ENCODE measurements around the gene BRAT1.

BRAT1 gene

DNA sequence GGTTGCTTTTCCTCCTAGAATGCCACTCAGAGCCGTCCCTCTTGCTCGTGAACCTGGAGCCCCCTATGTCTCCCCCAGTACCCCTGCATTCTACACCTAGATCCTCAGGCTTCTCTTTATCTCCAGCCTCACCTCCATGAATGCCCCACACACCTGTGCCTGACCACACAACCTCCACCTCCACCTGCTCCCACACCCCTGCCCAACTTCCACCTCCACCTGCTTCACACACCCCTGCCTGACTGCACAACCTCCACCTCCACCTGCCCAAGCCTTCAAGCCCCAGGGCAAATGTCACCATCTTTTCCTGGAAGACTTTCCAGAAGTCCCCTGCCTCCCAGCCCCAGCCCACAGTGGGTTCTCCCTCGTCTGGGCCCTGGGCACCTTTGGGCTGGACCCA is 42.6 kb downstream of the BRAT1 start:
- Histone ChIP-seq H3K4me3 (ENCODE audit: low read length, poor library complexity, severe bottlenecking) (no peak overlapping the region), H4K20me1 (ENCODE audit: insufficient read depth, low read length, poor library complexity, severe bottlenecking) (no peaks in the 10 kb centered on the region), H3K4me2 (ENCODE audit: low read depth, low read length, poor library complexity, severe bottlenecking) (no peak overlapping the region), H2AFZ (ENCODE audit: low read length) (no peak overlapping the region), H3K9me3 (ENCODE audit: insufficient read depth, low read depth, low read length) (no peaks in the 10 kb centered on the region), H3K9ac (ENCODE audit: low read depth, low read length, poor library complexity, severe bottlenecking) (no peak overlapping the region), H3K27me3 (ENCODE audit: insufficient read depth, low read length, poor library complexity, severe bottlenecking) (no peaks in the 10 kb centered on the region), H3K9me2 (replicated peaks; ENCODE audit: low read depth, low read length) (no peaks in the 10 kb centered on the region), H3K79me2 (ENCODE audit: insufficient read depth, low read length) (no peaks in the 10 kb centered on the region), H3K4me1 (ENCODE audit: insufficient read depth, low read length, poor library complexity, severe bottlenecking) (peaks cover 21% of the 10 kb centered on the region), H3K36me3 (ENCODE audit: insufficient read depth, low read length) (no peaks in the 10 kb centered on the region), H3F3A (ENCODE audit: low read depth) (no peaks in the 10 kb centered on the region)
- TF ChIP-seq, protein P1, sequence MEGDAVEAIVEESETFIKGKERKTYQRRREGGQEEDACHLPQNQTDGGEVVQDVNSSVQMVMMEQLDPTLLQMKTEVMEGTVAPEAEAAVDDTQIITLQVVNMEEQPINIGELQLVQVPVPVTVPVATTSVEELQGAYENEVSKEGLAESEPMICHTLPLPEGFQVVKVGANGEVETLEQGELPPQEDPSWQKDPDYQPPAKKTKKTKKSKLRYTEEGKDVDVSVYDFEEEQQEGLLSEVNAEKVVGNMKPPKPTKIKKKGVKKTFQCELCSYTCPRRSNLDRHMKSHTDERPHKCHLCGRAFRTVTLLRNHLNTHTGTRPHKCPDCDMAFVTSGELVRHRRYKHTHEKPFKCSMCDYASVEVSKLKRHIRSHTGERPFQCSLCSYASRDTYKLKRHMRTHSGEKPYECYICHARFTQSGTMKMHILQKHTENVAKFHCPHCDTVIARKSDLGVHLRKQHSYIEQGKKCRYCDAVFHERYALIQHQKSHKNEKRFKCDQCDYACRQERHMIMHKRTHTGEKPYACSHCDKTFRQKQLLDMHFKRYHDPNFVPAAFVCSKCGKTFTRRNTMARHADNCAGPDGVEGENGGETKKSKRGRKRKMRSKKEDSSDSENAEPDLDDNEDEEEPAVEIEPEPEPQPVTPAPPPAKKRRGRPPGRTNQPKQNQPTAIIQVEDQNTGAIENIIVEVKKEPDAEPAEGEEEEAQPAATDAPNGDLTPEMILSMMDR (conservative IDR thresholded peaks at IDR 0.05; ENCODE audit: low read length) = no peak
- TF ChIP-seq EZH2phosphoT487 (IDR thresholded peaks at IDR 0.05; ENCODE audit: borderline replicate concordance) = no peak

DNA sequence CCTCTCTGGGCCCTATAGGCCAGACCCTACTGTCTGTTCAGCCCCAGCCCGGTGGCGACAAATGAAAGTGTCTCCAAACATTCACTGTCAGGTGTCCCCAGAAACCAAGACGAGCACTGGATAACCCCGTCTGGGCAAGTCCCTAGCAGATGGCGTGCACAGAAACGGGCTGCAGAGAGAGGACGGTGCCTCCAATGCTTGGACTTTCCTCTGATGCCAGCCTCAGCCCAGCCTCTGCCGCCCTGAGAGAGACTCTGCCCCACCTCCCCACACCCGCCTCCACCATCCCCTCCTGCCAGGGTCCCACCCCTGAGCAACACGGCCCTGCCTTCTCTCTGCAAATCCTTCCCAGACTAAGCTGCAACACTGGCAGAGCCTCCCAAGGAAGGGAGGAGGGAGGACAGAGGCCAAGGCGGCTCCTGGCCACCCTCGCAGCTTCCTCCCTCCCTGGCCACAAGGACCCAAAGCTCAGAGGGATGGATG is 43.1 kb downstream of the BRAT1 start:
- Histone ChIP-seq H3K4me3 (ENCODE audit: low read length, poor library complexity, severe bottlenecking) (no peak overlapping the region), H2AFZ (ENCODE audit: low read length) (no peak overlapping the region), H3K4me2 (ENCODE audit: low read depth, low read length, poor library complexity, severe bottlenecking) (no peak overlapping the region)

DNA sequence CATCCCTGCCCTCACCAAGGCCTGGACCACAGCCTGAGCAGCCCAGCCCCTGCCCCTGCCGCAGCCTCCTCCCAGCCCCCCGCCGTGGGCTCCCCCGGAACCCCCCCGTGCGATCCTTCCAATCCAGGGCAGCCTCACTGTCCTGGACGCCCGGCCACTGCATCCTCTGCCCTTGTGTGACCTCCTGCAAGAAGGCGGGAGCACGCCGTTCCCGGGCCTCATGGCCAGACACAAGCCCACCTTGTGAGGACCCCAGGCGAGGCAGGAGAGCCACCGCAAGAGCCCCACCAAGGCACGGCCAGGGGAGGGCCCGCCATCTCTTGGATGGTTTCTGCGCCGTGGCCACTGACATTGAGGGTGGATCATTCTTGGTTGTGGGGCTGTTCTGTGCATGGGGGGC is 43.6 kb downstream of the BRAT1 start:
- Histone ChIP-seq H3K4me3 (ENCODE audit: low read length, poor library complexity, severe bottlenecking) (no peak overlapping the region), H2AFZ (ENCODE audit: low read length) (no peak overlapping the region), H3K27me3 (ENCODE audit: insufficient read depth, low read length, poor library complexity, severe bottlenecking) (no peaks in the 10 kb centered on the region), H3K36me3 (ENCODE audit: insufficient read depth, low read length) (no peaks in the 10 kb centered on the region), H3K4me1 (ENCODE audit: insufficient read depth, low read length, poor library complexity, severe bottlenecking) (peaks cover 27% of the 10 kb centered on the region), H3F3A (ENCODE audit: low read depth) (no peaks in the 10 kb centered on the region), H3K4me2 (ENCODE audit: low read depth, low read length, poor library complexity, severe bottlenecking) (no peak overlapping the region), H3K9ac (ENCODE audit: low read depth, low read length, poor library complexity, severe bottlenecking) (no peak overlapping the region), H3K9me2 (replicated peaks; ENCODE audit: low read depth, low read length) (no peaks in the 10 kb centered on the region), H3K79me2 (ENCODE audit: insufficient read depth, low read length) (no peaks in the 10 kb centered on the region), H3K9me3 (ENCODE audit: insufficient read depth, low read depth, low read length) (no peaks in the 10 kb centered on the region), H4K20me1 (ENCODE audit: insufficient read depth, low read length, poor library complexity, severe bottlenecking) (no peaks in the 10 kb centered on the region)
- no peak for TF ChIP-seq EZH2phosphoT487 (IDR thresholded peaks at IDR 0.05; ENCODE audit: borderline replicate concordance)
- TF ChIP-seq, protein P1 (conservative IDR thresholded peaks at IDR 0.05; ENCODE audit: low read length) = no peak

More for the DNA sequence above, 43.1 kb downstream of the BRAT1 start:
- no peaks in the 10 kb centered on the region for H3K36me3 ChIP-seq (ENCODE audit: insufficient read depth, low read length)
- peaks cover 26% of the 10 kb centered on the region for H3K4me1 ChIP-seq (ENCODE audit: insufficient read depth, low read length, poor library complexity, severe bottlenecking)
- no peaks in the 10 kb centered on the region for H3F3A ChIP-seq (ENCODE audit: low read depth)
- no peaks in the 10 kb centered on the region for H3K27me3 ChIP-seq (ENCODE audit: insufficient read depth, low read length, poor library complexity, severe bottlenecking)
- H3K9me3 ChIP-seq (ENCODE audit: insufficient read depth, low read depth, low read length) = no peaks in the 10 kb centered on the region
- no peaks in the 10 kb centered on the region for H3K79me2 ChIP-seq (ENCODE audit: insufficient read depth, low read length)
- no peaks in the 10 kb centered on the region for H4K20me1 ChIP-seq (ENCODE audit: insufficient read depth, low read length, poor library complexity, severe bottlenecking)
- no peaks in the 10 kb centered on the region for H3K9me2 ChIP-seq (replicated peaks; ENCODE audit: low read depth, low read length)
- no peak for TF ChIP-seq EZH2phosphoT487 (IDR thresholded peaks at IDR 0.05; ENCODE audit: borderline replicate concordance)
- TF ChIP-seq, protein P1 (conservative IDR thresholded peaks at IDR 0.05; ENCODE audit: low read length) = no peak
- H3K9ac ChIP-seq (ENCODE audit: low read depth, low read length, poor library complexity, severe bottlenecking) = no peak overlapping the region

All from Loucy (cell line).